BLaER1 (cell line): ENCODE measurements around the gene TMUB1.

ENCODE experiments used
- H3K27ac ChIP-seq: shearing (Covaris generic); formaldehyde crosslinking; 2 replicates; pipeline ENCODE4 v1.8.1; 2022
- H3K27me3 ChIP-seq: shearing (Covaris generic); formaldehyde crosslinking; 2 replicates; pipeline ENCODE4 v1.8.1; 2022
- H3K36me3 ChIP-seq: shearing (Covaris generic); formaldehyde crosslinking; 2 replicates; pipeline ENCODE4 v1.8.1; 2022
- H3K4me1 ChIP-seq: shearing (Covaris generic); formaldehyde crosslinking; 2 replicates; pipeline ENCODE4 v1.8.1; 2022
- H3K4me2 ChIP-seq: shearing (Covaris generic); formaldehyde crosslinking; 2 replicates; pipeline ENCODE4 v1.8.1; 2022
- H3K4me3 ChIP-seq: shearing (Covaris generic); formaldehyde crosslinking; 2 replicates; pipeline ENCODE4 v1.8.1; 2022
- H3K9ac ChIP-seq: shearing (Covaris generic); formaldehyde crosslinking; 2 replicates; pipeline ENCODE4 v1.8.1; 2022
- H3K9me3 ChIP-seq: shearing (Covaris generic); formaldehyde crosslinking; 2 replicates; pipeline ENCODE4 v1.8.1; 2022
- H4K20me1 ChIP-seq: shearing (Covaris generic); formaldehyde crosslinking; 2 replicates; pipeline ENCODE4 v1.8.1; 2022
- Cebpa-rat ChIP-seq: shearing (Covaris generic); IDR thresholded peaks from 2 replicates; pipeline ENCODE4 v1.8.1; 2022

TMUB1 gene

DNA sequence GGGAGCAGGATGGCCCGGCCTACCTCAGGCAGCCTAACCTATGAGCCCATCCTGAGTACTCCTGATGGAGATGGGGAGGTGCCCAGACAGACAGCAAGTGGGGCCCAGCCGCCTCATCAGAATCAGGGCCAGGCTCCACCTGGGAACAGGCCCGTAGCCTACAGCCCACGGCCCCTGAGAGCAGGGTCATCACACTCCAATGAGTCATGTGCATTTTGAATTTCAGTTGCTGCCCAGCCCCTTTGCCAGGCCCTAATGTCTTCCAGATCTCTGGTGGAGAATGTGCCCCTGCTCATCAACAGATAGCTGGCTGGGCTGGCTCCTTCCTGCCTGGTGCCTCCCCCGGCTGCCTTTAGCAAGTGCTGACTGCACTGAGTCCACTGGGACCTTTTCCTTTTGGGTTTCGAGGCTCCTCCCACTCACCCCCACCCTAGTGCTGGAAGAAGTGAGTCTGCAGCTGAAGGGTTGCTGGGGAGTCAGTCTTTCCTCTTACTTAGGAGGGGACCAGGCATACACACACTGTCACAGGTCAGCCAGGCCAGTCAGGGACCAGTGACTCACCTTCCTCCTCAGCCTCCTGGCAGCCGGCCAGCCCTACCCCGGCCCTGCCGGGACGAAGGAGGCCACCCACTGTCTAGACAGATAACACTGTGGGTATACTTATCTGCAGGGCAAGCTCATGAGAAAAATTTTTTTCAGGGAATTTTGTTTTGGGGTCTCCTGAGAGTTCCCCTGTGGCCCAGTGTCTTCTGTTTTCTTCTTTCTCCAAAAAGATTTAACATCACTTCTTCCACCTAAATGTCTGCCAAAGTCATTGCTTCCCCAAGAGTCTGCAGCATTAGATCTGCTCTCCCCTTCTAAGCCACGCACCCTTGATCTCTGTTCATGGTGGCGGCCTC lies 44.1 kb downstream of the TMUB1 start:
- Histone ChIP-seq H3K4me1 (peaks cover 33% of the 10 kb centered on the region), H3K9me3 (no peaks in the 10 kb centered on the region), H3K4me2 (peak overlapping the region; percentile 83), H4K20me1 (peaks cover 16% of the 10 kb centered on the region), H3K9ac (peak overlapping the region; percentile 57; the same call in 1 of the 2 replicates), H3K4me3 (no peak overlapping the region), H3K36me3 (peaks cover 40% of the 10 kb centered on the region), H3K27ac (peak overlapping the region; percentile 75), H3K27me3 (no peaks in the 10 kb centered on the region)
- no peak for TF ChIP-seq Cebpa-rat

DNA sequence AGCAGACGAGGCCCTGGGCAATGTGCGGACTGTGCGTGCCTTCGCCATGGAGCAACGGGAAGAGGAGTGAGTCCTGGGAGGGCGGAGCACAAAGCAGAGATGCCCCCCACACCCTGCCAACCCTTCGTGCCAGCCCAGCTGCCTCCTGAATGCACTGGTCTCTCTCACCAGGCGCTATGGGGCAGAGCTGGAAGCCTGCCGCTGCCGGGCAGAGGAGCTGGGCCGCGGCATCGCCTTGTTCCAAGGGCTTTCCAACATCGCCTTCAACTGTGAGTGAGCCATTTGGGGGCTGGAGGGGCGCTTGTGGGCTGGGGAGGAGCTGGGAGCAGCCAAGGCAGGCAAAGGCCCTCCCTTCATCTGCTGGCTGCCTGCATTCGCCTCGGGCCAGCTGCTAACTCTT lies 47.4 kb downstream of the TMUB1 start:
- Histone ChIP-seq H3K4me1 (peaks cover 33% of the 10 kb centered on the region), H3K36me3 (peaks cover 51% of the 10 kb centered on the region), H3K9me3 (no peaks in the 10 kb centered on the region), H3K27ac (no peak overlapping the region), H3K4me3 (no peak overlapping the region), H3K4me2 (no peak overlapping the region), H4K20me1 (peaks cover 22% of the 10 kb centered on the region), H3K27me3 (no peaks in the 10 kb centered on the region), H3K9ac (no peak overlapping the region)
- no peak for TF ChIP-seq Cebpa-rat

DNA sequence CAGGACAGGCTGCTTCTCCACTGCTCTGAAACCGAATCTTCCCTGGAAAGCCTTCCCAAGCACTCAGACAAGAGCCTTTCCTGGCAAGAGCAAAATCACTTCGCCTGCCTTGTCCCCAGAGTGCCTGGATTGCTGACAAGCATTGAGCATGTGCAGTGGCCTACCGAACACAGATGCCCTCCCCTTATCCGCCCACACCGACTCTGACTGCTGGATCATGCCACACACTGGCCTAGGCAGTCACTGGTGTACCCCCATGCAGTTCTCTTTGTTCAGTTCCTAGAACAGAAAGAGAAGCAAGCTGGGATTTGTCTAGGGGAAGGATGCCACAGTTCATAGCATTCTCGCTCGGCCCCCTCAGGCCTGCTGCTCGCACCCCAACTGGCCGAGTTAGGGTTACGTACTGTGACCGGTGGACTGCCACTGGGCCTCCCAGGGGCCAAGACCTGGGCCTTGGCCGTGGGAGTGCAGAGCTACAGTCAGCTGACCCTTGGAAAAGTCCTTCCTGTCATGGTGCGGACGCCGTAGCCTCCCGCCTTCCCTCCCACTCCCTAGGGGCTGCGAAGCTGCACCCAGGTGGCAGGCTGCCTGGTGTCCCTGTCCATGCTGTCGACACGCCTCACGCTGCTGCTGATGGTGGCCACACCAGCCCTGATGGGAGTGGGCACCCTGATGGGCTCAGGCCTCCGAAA lies 48.1 kb downstream of the TMUB1 start:
- Histone ChIP-seq H3K36me3 (peaks cover 51% of the 10 kb centered on the region), H3K27me3 (no peaks in the 10 kb centered on the region), H3K4me2 (no peak overlapping the region), H3K9me3 (no peaks in the 10 kb centered on the region), H4K20me1 (peaks cover 16% of the 10 kb centered on the region), H3K27ac (no peak overlapping the region), H3K9ac (no peak overlapping the region), H3K4me1 (peaks cover 26% of the 10 kb centered on the region), H3K4me3 (no peak overlapping the region)
- no peak for TF ChIP-seq Cebpa-rat

DNA sequence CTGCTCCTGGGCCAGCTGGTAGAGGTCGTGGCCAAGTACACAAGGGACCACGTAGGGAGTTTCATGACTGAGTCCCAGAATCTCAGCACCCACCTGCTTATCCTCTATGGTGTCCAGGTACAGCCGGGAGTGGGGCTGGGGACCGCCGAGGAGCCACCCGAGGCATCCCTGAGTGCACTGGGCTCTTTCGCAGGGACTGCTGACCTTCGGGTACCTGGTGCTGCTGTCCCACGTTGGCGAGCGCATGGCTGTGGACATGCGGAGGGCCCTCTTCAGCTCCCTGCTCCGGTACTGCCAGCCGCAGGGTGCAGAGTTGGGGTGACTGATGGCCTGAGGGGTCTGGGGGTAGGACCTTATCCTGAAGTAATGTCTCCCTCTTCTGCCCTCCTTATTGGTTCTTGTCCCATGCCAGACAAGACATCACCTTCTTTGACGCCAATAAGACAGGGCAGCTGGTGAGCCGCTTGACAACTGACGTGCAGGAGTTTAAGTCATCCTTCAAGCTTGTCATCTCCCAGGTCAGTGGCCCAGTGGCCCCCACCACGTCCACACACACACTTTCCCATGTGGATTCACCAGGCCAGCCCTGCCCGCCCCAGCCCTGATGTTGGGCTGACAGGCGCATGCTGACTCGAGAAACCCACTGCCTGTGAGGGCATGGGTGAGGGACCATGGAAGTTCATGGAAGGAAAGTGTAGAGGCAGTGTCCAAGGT lies 48.8 kb downstream of the TMUB1 start:
- H3K4me3 ChIP-seq, result no peak overlapping the region
- H4K20me1 ChIP-seq, result peaks cover 9% of the 10 kb centered on the region
- no peaks in the 10 kb centered on the region for H3K27me3 ChIP-seq
- H3K4me1 ChIP-seq, result peaks cover 26% of the 10 kb centered on the region
- no peak overlapping the region for H3K4me2 ChIP-seq
- no peak overlapping the region for H3K27ac ChIP-seq
- H3K9ac ChIP-seq, result no peak overlapping the region
- TF ChIP-seq Cebpa-rat, result no peak
- peaks cover 51% of the 10 kb centered on the region for H3K36me3 ChIP-seq
- H3K9me3 ChIP-seq, result no peaks in the 10 kb centered on the region

DNA sequence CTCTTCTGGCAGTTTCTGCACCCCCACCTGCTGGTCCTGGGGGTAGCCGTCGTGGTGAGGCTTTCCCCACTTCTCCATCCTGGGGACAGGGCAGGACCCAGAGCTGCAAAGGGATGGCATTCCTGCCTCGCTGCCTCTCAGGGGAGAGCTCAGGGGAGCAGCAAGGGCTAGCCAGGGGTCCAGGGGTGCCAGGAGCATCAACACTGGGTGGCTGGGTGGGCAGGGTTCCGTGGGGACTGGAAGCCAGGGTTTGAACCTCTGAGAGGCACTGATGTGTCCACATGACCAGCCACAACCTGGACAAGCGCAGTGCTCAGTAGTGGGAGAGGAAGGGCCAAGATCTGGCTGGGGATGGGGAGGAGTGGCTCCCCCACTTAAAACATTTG lies 49.4 kb downstream of the TMUB1 start:
- 0 out of 2 replicates have a peak, but pooled peaks cover 7% of the 10 kb centered on the region for H4K20me1 ChIP-seq
- peaks cover 26% of the 10 kb centered on the region for H3K4me1 ChIP-seq
- TF ChIP-seq Cebpa-rat, result no peak
- H3K4me3 ChIP-seq, result no peak overlapping the region
- no peak overlapping the region for H3K4me2 ChIP-seq
- peaks cover 51% of the 10 kb centered on the region for H3K36me3 ChIP-seq
- no peaks in the 10 kb centered on the region for H3K27me3 ChIP-seq
- no peak overlapping the region for H3K9ac ChIP-seq
- no peaks in the 10 kb centered on the region for H3K9me3 ChIP-seq
- no peak overlapping the region for H3K27ac ChIP-seq

DNA sequence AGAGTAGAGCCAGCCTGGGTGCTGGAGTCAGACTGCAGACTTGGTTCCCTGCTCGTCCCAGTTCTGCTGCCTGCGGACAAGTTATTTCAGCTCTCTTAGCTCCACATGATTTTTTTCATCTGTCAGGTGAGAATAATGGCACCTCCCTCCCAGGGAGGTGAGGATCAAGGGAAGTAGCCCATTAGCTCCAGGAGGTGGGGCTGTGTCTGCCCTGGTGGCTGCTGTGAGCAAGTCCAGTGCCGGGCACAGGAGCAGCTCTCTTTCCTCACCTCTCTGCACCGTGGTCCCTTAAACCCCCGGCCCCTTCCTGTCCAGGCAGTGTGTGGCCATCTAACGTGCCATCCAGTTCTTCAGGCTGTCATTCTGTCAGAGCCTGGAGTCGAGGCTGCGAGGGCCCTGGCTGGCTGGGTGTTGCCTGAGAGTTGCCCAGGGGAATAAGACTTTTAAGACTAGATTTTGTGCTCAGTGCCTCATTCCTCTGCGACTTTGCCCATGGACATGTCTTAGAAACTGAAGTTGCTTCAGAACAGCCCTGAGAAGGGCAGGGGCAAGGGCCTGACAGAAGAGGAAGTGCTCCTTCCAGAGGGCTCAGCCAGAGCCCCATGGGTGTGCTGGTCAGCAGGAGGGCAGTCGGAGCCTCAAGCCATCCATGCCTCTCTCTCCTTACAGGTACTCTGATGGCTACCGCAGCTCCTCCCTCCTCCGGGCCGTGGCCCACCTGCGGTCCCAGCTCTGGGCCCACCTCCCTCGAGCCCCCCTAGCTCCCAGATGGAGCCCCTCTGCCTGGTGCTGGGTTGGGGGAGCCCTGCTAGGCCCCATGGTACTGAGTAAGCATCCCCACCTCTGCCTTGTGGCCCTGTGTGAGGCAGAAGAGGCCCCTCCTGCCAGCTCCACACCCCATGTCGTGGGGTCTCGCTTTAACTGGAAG lies 50.1 kb downstream of the TMUB1 start:
- Histone ChIP-seq H4K20me1 (0 out of 2 replicates have a peak, but pooled peaks cover 7% of the 10 kb centered on the region), H3K27me3 (no peaks in the 10 kb centered on the region), H3K36me3 (peaks cover 51% of the 10 kb centered on the region), H3K27ac (no peak overlapping the region), H3K4me1 (peaks cover 20% of the 10 kb centered on the region), H3K9me3 (no peaks in the 10 kb centered on the region), H3K9ac (0 out of 2 replicates have a peak overlapping the region, but pooled peaks have one; percentile 6), H3K4me2 (no peak overlapping the region), H3K4me3 (no peak overlapping the region)
- TF ChIP-seq Cebpa-rat, result no peak
